ENCODE data around the gene INSC. TPM values are rescaled to one million over a fixed set of nuclear protein-coding genes. Genes with fewer than 3 reads are reported as not detected.

The INSC gene
- total and polyA plus RNA-seq, 2 experiments from 2014 or later: 0.10 TPM; not detected in 1

DNA sequence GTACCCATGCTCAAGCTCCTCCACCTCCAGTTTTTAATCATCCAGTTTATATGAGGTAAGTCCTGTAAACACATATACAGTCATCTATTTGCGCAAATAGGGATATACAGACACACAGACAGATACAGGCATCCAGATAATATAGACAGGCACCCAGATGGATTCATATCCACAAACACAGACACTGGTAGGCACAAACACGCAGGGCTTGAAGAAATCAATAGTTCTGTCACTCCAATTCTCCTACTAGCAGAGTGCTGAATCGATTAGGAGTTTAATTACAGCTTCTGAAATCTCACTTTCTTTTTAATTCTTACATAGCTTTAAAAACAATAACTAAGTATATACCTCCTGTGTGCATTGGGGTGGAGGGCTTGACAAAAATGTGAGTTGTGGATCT, 56.0 kb downstream of the INSC start:
- Histone ChIP-seq H3K4me1 (ENCODE audit: insufficient read depth) (no peaks in the 10 kb centered on the region), H3K27me3 (peaks cover 9% of the 10 kb centered on the region), H3K27ac (no peak overlapping the region), H3K9me2 (replicated peaks; ENCODE audit: insufficient read depth) (no peaks in the 10 kb centered on the region), H3K36me3 (replicated peaks; ENCODE audit: insufficient read depth, low read depth) (no peaks in the 10 kb centered on the region), H3K79me2 (no peaks in the 10 kb centered on the region), H4K20me1 (ENCODE audit: insufficient read depth, poor library complexity, severe bottlenecking) (no peaks in the 10 kb centered on the region), H3K4me3 (no peak overlapping the region), H3K4me2 (no peak overlapping the region), H3K9me3 (ENCODE audit: low read depth) (no peaks in the 10 kb centered on the region), H2AFZ (no peak overlapping the region)
- WGBS (ENCODE audit: low lambda C conversion rate, missing lambda C conversion rate): 86% methylated on average over 3 of the region's 3 CpGs
- no peak for TF ChIP-seq EZH2 (IDR thresholded peaks at IDR 0.05; ENCODE audit: borderline replicate concordance)
- TF ChIP-seq EZH2phosphoT487 (IDR thresholded peaks at IDR 0.05; ENCODE audit: low read depth, severe bottlenecking, unreplicated experiment): no peak
- no peak for TF ChIP-seq CTCF (IDR thresholded peaks at IDR 0.05; ENCODE audit: poor library complexity)
- no peak for DNase-seq (ENCODE audit: low spot score)

DNA sequence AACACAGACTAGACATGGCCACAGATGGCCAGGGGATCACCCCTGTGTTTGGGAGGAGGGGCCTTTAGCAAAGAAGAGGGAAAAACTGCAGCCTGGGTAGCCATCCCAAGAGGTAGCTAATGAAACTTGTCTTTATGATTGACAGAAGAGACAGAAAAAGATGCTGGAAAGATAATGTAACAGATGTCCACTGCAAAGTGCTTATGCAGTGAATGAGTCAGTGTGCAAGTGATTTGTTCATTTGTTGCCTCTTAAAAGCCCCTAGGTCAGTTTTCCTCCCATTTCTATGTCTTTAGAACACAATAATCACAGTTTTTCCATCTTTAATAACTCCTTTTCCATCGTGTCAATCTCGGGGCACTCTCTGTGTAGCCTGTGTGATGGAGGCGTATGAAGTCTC, 57.2 kb downstream of the INSC start:
- Histone ChIP-seq H3K9me2 (replicated peaks; ENCODE audit: insufficient read depth) (no peaks in the 10 kb centered on the region), H3K4me2 (no peak overlapping the region), H4K20me1 (ENCODE audit: insufficient read depth, poor library complexity, severe bottlenecking) (no peaks in the 10 kb centered on the region), H2AFZ (no peak overlapping the region), H3K27me3 (peaks cover 9% of the 10 kb centered on the region), H3K4me1 (ENCODE audit: insufficient read depth) (no peaks in the 10 kb centered on the region), H3K79me2 (no peaks in the 10 kb centered on the region), H3K9me3 (ENCODE audit: low read depth) (no peaks in the 10 kb centered on the region), H3K27ac (no peak overlapping the region), H3K4me3 (no peak overlapping the region), H3K36me3 (replicated peaks; ENCODE audit: insufficient read depth, low read depth) (no peaks in the 10 kb centered on the region)
- no peak for TF ChIP-seq CTCF (IDR thresholded peaks at IDR 0.05; ENCODE audit: poor library complexity)
- TF ChIP-seq EZH2 (IDR thresholded peaks at IDR 0.05; ENCODE audit: borderline replicate concordance): no peak
- no peak for TF ChIP-seq EZH2phosphoT487 (IDR thresholded peaks at IDR 0.05; ENCODE audit: low read depth, severe bottlenecking, unreplicated experiment)
- WGBS (ENCODE audit: low lambda C conversion rate, missing lambda C conversion rate): 91% methylated on average over 3 of the region's 3 CpGs
- no peak for DNase-seq (ENCODE audit: low spot score)

DNA sequence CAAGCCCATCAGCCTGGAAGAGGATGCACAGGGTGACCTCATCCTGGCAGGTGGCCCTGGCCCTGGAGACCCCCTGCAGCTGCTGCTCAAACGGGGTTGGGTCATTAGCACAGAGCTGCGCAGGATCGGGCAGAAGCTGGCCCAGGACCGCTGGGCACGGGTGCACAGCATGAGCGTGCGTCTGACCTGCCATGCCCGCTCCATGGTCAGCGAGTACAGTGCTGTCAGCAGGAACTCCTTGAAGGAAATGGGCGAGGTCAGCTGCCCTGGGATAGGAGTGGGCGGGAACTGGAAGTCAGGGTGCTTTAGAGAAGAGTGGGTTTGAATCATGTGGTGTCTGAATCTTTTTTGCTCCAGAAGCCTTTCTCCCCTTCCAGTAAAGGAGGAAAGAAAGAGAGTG, 61.1 kb downstream of the INSC start:
- no peaks in the 10 kb centered on the region for H3K9me3 ChIP-seq (ENCODE audit: low read depth)
- no peak overlapping the region for H3K4me3 ChIP-seq
- no peaks in the 10 kb centered on the region for H3K79me2 ChIP-seq
- WGBS (ENCODE audit: low lambda C conversion rate, missing lambda C conversion rate): 94% methylated on average over 11 of the region's 11 CpGs
- peaks cover 9% of the 10 kb centered on the region for H3K27me3 ChIP-seq
- TF ChIP-seq EZH2 (IDR thresholded peaks at IDR 0.05; ENCODE audit: borderline replicate concordance) (no peak), CTCF (IDR thresholded peaks at IDR 0.05; ENCODE audit: poor library complexity) (no peak), EZH2phosphoT487 (IDR thresholded peaks at IDR 0.05; ENCODE audit: low read depth, severe bottlenecking, unreplicated experiment) (no peak)
- H3K27ac ChIP-seq: no peak overlapping the region
- H2AFZ ChIP-seq: no peak overlapping the region
- no peaks in the 10 kb centered on the region for H4K20me1 ChIP-seq (ENCODE audit: insufficient read depth, poor library complexity, severe bottlenecking)
- no peak overlapping the region for H3K4me2 ChIP-seq
- no peaks in the 10 kb centered on the region for H3K36me3 ChIP-seq (replicated peaks; ENCODE audit: insufficient read depth, low read depth)
- DNase-seq (ENCODE audit: low spot score): no peak
- peaks cover 5% of the 10 kb centered on the region for H3K4me1 ChIP-seq (ENCODE audit: insufficient read depth)
- H3K9me2 ChIP-seq (replicated peaks; ENCODE audit: insufficient read depth): no peaks in the 10 kb centered on the region

DNA sequence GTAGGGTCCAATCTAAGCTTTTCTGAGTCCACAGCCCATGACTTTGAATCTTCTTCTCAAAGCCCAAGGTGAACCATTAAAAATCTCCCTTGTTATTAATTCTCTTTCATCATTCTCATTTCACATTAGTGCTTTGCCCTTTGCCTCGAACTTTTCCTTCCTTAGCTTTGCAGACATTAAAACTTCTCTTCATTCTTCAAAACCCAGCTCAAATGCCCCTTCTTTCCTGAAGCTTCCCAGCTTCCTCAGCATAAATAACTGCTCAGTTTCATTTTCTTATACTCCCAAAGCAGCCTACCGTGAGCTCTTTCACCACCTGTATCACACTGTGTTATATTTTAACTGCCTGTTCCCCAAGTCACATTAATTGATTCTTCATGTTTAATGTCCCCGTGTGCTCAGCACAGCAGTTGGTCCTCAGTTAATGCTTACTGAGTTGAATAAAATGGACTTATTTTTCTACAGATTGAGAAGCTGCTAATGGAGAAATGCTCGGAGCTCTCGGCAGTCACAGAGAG, 62.0 kb downstream of the INSC start:
- no peak overlapping the region for H3K27ac ChIP-seq
- DNase-seq (ENCODE audit: low spot score): no peak
- no peaks in the 10 kb centered on the region for H3K9me3 ChIP-seq (ENCODE audit: low read depth)
- peaks cover 9% of the 10 kb centered on the region for H3K27me3 ChIP-seq
- no peak overlapping the region for H3K4me2 ChIP-seq
- no peak overlapping the region for H3K4me3 ChIP-seq
- WGBS (ENCODE audit: low lambda C conversion rate, missing lambda C conversion rate): 85% methylated on average over 5 of the region's 5 CpGs
- TF ChIP-seq EZH2 (IDR thresholded peaks at IDR 0.05; ENCODE audit: borderline replicate concordance) (no peak), EZH2phosphoT487 (IDR thresholded peaks at IDR 0.05; ENCODE audit: low read depth, severe bottlenecking, unreplicated experiment) (no peak), CTCF (IDR thresholded peaks at IDR 0.05; ENCODE audit: poor library complexity) (no peak)
- no peaks in the 10 kb centered on the region for H3K79me2 ChIP-seq
- no peaks in the 10 kb centered on the region for H3K9me2 ChIP-seq (replicated peaks; ENCODE audit: insufficient read depth)
- no peak overlapping the region for H2AFZ ChIP-seq
- H4K20me1 ChIP-seq (ENCODE audit: insufficient read depth, poor library complexity, severe bottlenecking): no peaks in the 10 kb centered on the region
- no peaks in the 10 kb centered on the region for H3K36me3 ChIP-seq (replicated peaks; ENCODE audit: insufficient read depth, low read depth)
- H3K4me1 ChIP-seq (ENCODE audit: insufficient read depth): peaks cover 5% of the 10 kb centered on the region
